Fibroblast of pulmonary artery (primary cell): ENCODE measurements around the gene TCEAL9.

Source experiments
- DNase-seq: peaks from one replicate; pipeline ENCODE4 v3.0.0-alpha.2; 2010; ENCODE audit warnings: low read depth
- H3K4me3 ChIP-seq: replicated peaks from 2 replicates; pipeline ENCODE4 v1.5.1; 2011; ENCODE audit warnings: low read depth, mild to moderate bottlenecking, control low read depth, low read length, moderate library complexity
- TF ChIP-seq, protein P1 (sequence below): IDR thresholded peaks from 2 replicates; pipeline ENCODE4 v1.5.1; 2011; ENCODE audit warnings: mild to moderate bottlenecking, control low read depth, low read length, inconsistent platforms; ENCODE audit errors: missing control alignments

The TCEAL9 gene

DNA sequence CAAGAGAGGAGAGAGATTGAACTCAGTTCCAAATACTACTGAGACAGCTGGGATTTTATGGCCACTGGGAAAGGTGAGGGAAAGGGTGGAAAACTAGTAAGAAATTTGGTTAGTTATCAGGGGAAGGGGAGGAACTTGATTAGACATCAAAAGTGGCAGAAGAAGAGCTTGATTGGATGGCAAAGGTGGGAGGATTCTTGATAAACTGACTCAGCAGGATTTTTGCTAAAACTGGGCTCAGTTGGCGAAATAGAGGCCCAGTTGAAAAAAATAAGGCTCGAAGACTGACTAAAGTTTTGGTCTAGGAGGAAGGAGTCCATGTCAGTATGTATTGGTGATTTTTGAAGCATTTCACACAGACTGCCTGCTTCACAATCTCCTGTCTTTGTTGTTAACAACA, 30.0 kb downstream of the TCEAL9 start:
- H3K4me3 ChIP-seq, result no peak overlapping the region
- TF ChIP-seq, protein P1, sequence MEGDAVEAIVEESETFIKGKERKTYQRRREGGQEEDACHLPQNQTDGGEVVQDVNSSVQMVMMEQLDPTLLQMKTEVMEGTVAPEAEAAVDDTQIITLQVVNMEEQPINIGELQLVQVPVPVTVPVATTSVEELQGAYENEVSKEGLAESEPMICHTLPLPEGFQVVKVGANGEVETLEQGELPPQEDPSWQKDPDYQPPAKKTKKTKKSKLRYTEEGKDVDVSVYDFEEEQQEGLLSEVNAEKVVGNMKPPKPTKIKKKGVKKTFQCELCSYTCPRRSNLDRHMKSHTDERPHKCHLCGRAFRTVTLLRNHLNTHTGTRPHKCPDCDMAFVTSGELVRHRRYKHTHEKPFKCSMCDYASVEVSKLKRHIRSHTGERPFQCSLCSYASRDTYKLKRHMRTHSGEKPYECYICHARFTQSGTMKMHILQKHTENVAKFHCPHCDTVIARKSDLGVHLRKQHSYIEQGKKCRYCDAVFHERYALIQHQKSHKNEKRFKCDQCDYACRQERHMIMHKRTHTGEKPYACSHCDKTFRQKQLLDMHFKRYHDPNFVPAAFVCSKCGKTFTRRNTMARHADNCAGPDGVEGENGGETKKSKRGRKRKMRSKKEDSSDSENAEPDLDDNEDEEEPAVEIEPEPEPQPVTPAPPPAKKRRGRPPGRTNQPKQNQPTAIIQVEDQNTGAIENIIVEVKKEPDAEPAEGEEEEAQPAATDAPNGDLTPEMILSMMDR, result no peak

DNA sequence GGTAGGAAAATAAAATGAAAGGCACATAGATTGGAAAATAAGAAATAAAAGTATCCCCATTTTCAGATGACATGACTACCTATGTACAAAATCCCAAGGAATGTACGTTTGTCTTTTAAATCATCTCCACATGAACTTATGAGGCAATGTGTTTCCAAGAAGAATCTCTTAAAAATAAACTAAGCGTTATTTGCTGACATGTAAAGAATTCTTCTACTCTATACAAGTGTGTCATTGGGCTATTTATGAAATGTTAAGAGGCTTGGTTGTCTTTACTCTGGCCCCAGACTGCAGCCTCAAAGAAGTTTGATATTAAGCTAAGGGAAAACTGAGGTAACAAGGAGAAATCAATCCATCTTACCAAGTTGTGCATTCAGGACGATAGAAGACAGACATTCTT, 37.2 kb downstream of the TCEAL9 start:
- TF ChIP-seq, protein P1, result no peak
- no peak overlapping the region for H3K4me3 ChIP-seq
- DNase-seq, result no peak

More for the DNA sequence above, 30.0 kb downstream of the TCEAL9 start:
- no peak for DNase-seq

DNA sequence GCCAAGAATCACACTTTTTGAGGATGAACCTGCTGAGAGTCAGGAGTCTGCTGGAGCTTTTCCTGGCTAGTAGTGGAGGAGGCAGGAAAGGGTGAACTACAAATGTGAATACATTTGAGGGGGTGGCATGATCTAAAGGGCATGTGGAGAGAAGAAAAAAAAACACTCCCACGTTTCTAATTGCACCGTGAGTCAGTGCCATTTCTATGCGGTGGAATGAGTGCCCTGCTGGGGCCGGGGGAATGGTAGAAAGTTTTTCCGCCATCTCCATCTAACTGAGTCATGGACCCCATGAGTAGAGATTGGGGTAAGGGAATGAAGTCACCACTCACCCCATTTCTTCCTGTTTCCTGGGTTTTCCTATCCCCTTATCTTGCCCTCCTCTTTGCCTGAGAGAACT, 39.9 kb downstream of the TCEAL9 start:
- no peak overlapping the region for H3K4me3 ChIP-seq
- TF ChIP-seq, protein P1, result no peak
- no peak for DNase-seq

DNA sequence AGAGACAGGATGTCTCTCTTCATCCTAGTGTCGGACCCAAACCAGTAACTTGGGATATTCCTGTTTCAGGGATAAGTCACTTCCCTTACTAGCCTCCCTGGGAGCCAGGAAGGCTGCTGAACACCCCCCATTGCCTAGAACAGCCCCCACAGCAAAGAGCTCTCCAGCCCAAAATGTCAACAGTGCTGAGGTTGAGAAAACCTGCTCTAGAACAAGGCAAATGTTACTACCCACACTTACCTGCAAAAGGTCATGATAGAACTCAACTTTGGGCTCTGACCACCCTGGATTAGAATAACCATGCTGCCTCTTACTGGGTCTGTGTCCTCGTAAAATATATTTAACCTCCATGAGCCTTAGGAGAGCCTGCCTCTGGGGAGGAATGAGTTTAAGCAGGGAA, 40.4 kb downstream of the TCEAL9 start:
- TF ChIP-seq, protein P1, result no peak
- DNase-seq, result no peak
- no peak overlapping the region for H3K4me3 ChIP-seq

DNA sequence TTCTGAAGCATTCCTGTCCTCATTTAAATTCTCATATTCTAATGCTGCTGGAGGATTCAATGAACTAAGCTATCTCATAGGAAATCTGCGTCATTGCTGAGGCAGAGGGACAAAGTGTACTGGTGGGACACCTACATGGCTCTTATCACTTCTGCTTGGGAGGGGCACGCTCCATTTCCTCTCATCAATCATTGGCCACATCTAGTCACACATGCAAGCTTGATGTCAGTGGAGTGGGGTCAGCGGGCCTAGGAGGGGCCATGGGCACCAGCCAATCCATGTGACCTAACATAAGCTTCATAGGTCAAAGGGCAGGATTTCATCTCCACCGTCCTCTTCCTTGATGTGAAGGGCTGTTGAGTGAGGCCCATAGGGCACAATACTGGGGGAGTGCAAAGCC, 41.4 kb downstream of the TCEAL9 start:
- DNase-seq, result no peak
- TF ChIP-seq, protein P1, result no peak
- no peak overlapping the region for H3K4me3 ChIP-seq

DNA sequence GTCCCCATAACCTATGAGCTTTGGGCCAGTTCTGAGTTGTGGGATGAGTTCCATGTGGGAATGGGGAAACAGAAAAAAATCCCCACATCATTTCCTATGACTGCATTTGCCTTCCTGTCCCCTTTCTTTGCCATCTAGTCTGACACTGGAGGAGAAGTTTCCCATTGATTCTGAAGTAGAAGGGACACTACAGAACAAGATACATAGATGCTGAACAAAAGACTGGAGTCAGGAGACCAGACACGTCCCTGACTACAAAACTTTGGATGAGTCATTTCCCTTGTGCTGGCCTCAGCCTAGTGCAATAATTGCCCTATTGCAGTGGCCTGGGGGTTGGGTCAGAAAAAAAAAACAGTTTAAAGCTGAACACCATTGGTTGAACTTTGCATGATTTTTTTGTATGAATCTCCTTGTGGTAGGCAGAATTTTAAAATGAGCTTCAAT, 42.1 kb downstream of the TCEAL9 start:
- TF ChIP-seq, protein P1, result no peak
- H3K4me3 ChIP-seq, result no peak overlapping the region
- DNase-seq, result peak; percentile 90

DNA sequence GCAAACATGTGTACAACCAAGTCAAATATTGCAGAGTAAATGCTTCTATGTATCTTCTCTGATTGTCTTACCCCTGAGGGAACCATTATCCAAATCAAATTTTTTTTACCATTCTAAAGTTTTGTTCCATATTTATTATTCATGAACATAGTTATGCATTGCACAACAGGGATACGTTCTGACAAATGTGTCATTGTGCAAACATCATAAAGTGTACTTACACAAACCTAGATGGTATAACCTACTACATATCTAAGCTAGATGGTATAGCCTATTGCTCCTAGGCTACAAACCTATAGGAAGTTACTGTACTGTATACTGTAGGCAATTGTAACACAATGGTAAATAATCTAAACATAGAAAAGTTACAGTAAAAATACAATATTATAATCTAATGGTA, 43.4 kb downstream of the TCEAL9 start:
- DNase-seq, result no peak
- TF ChIP-seq, protein P1, result no peak
- no peak overlapping the region for H3K4me3 ChIP-seq
